Gastroesophageal sphincter (tissue), 3 donors: Measurements from ENCODE around the gene KIF20A.

ENCODE experiments used
- EP300 ChIP-seq: sonication (generic); formaldehyde crosslinking; IDR thresholded peaks from one replicate; pipeline ENCODE4 v1.6.1; 2017; ENCODE audit warnings: antibody characterized with exemption, mild to moderate bottlenecking
- POLR2AphosphoS5 ChIP-seq: sonication (generic); formaldehyde crosslinking; IDR thresholded peaks from one replicate; pipeline ENCODE4 v1.6.1; 2017; ENCODE audit warnings: antibody characterized with exemption
- TF ChIP-seq, protein P1 (sequence below), 4 experiments: fragments of 200-600 bp in 2 of 4; fragments of 450-650 bp in 2 of 4; sonication (generic) in 1 of 4; IDR thresholded peaks; one replicate each; pipeline ENCODE4 v1.5.1; 2017 to 2019; ENCODE audit warnings: antibody characterized with exemption in 4 of 4, mild to moderate bottlenecking in 2 of 4, moderate library complexity in 2 of 4

- TF ChIP-seq, protein P1, sequence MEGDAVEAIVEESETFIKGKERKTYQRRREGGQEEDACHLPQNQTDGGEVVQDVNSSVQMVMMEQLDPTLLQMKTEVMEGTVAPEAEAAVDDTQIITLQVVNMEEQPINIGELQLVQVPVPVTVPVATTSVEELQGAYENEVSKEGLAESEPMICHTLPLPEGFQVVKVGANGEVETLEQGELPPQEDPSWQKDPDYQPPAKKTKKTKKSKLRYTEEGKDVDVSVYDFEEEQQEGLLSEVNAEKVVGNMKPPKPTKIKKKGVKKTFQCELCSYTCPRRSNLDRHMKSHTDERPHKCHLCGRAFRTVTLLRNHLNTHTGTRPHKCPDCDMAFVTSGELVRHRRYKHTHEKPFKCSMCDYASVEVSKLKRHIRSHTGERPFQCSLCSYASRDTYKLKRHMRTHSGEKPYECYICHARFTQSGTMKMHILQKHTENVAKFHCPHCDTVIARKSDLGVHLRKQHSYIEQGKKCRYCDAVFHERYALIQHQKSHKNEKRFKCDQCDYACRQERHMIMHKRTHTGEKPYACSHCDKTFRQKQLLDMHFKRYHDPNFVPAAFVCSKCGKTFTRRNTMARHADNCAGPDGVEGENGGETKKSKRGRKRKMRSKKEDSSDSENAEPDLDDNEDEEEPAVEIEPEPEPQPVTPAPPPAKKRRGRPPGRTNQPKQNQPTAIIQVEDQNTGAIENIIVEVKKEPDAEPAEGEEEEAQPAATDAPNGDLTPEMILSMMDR (IDR thresholded peaks at IDR 0.05): no peak
- TF ChIP-seq POLR2AphosphoS5 (no peak), EP300 (no peak)
Measured at GRCh38 chr5:138216799-138217198, 37.9 kb downstream of the KIF20A start.
